Endothelial cell of umbilical vein (primary cell): ENCODE data around the gene PLA2G4B. TPM values are rescaled to one million over a fixed set of nuclear protein-coding genes. Genes with fewer than 3 reads are reported as not detected.

ENCODE experiments used
- BruUV-seq: library from RNA; stranded (reverse); fragments of 400-500 nt; replicated peaks from 2 replicates; lab custom pipeline; 2021; lab: Mats Ljungman, UMichigan
- CTCF ChIA-PET: fragments of 300-600, 350-600 bp; sonication (Branson Sonifier 250); formaldehyde crosslinking; loops from one replicate; lab custom pipeline; 2021; ENCODE audit warnings: antibody characterized with exemption, inconsistent platforms; lab: Charles Lee
- POLR2A ChIA-PET: fragments of 300-600, 350-600 bp; sonication (Branson Sonifier 250); formaldehyde crosslinking; loops from one replicate; lab custom pipeline; 2021; ENCODE audit warnings: antibody characterized with exemption, inconsistent platforms; lab: Charles Lee
- DNase-seq: peaks from one replicate; pipeline ENCODE4 v3.0.0-alpha.2; 2011; ENCODE audit warnings: low read depth, low spot score
- FAIRE-seq: peaks from 2 replicates; lab custom pipeline; 2011; peaks lifted over from hg19 to GRCh38; lab: Jason Lieb, UNC
- H2AFZ ChIP-seq: 2 replicates; pipeline ENCODE4 v1.6.0; 2012; ENCODE audit warnings: low read depth, low read length, control low read depth, inconsistent platforms
- H3K27ac ChIP-seq: 2 replicates; pipeline ENCODE4 v1.5.1; 2011; ENCODE audit warnings: low read depth, mild to moderate bottlenecking, control low read depth, low read length, moderate library complexity; ENCODE audit not compliant: insufficient read depth
- H3K27me3 ChIP-seq, 2 experiments: 2 replicates each; pipeline versions ENCODE4 v1.6.0 to v1.6.1; 2011; ENCODE audit warnings: low read length in 2 of 2, mixed read lengths in 1 of 2; ENCODE audit not compliant: control insufficient read depth in 2 of 2, insufficient read depth in 2 of 2
- H3K36me3 ChIP-seq, 2 experiments: 2 replicates in 1 of 2; 3 replicates in 1 of 2; pipeline ENCODE4 v1.5.1; 2011; ENCODE audit warnings: low read length in 2 of 2, mild to moderate bottlenecking in 1 of 2, moderate library complexity in 1 of 2; ENCODE audit not compliant: control insufficient read depth in 2 of 2, insufficient read depth in 2 of 2; ENCODE audit errors: extremely low read depth in 1 of 2
- H3K4me1 ChIP-seq: 3 replicates; pipeline ENCODE4 v1.5.1; 2011; ENCODE audit warnings: mild to moderate bottlenecking, low read length; ENCODE audit not compliant: control insufficient read depth, insufficient read depth; ENCODE audit errors: extremely low read depth
- H3K4me2 ChIP-seq: 2 replicates; pipeline ENCODE4 v1.6.1; 2011; ENCODE audit warnings: low read length, control low read depth, mixed read lengths; ENCODE audit not compliant: insufficient read depth
- H3K4me3 ChIP-seq, 3 experiments: fragments of 200-600 bp in 1 of 3; sonication (generic), shearing (Covaris generic) in 1 of 3; replicated peaks in 1 of 3; 2 replicates each; pipeline ENCODE4 v1.5.1; 2011 to 2016; ENCODE audit warnings: control low read depth in 3 of 3, low read length in 3 of 3, mild to moderate bottlenecking in 2 of 3, inconsistent platforms in 1 of 3, low read depth in 1 of 3, moderate library complexity in 1 of 3; ENCODE audit not compliant: insufficient read depth in 1 of 3
- H3K79me2 ChIP-seq: 2 replicates; pipeline ENCODE4 v1.6.0; 2012; ENCODE audit warnings: low read length, inconsistent platforms; ENCODE audit not compliant: control insufficient read depth, insufficient read depth
- H3K9ac ChIP-seq: replicated peaks from 2 replicates; pipeline ENCODE3; 2011; ENCODE audit warnings: low read length, control low read depth; ENCODE audit not compliant: insufficient read depth; ENCODE audit errors: extremely low read depth
- H3K9me1 ChIP-seq: replicated peaks from 3 replicates; pipeline ENCODE4 v1.6.0; 2011; ENCODE audit warnings: mild to moderate bottlenecking, low read length; ENCODE audit not compliant: control insufficient read depth, insufficient read depth; ENCODE audit errors: extremely low read depth
- H3K9me3 ChIP-seq: replicated peaks from 2 replicates; pipeline ENCODE4 v1.5.1; 2012; ENCODE audit warnings: low read length, inconsistent platforms; ENCODE audit not compliant: control insufficient read depth, insufficient read depth
- H4K20me1 ChIP-seq: replicated peaks from 2 replicates; pipeline ENCODE3; 2011; ENCODE audit warnings: mild to moderate bottlenecking, low read length; ENCODE audit not compliant: control insufficient read depth, insufficient read depth; ENCODE audit errors: extremely low read depth
- CTCF ChIP-seq, 2 donors: IDR thresholded peaks; 1 replicate in 1 of 2; 2 replicates in 1 of 2; pipeline ENCODE4 v1.5.1; 2011; ENCODE audit warnings: low read length in 2 of 2, mild to moderate bottlenecking in 2 of 2, moderate library complexity in 2 of 2, control low read depth in 1 of 2, inconsistent platforms in 1 of 2, low read depth in 1 of 2; ENCODE audit not compliant: insufficient read depth in 1 of 2; ENCODE audit errors: extremely low read depth in 1 of 2
- EZH2 ChIP-seq: IDR thresholded peaks from 2 replicates; pipeline ENCODE4 v1.6.1; 2012; ENCODE audit warnings: borderline replicate concordance, low read depth, mild to moderate bottlenecking, moderate library complexity, low read length, inconsistent platforms; ENCODE audit not compliant: severe bottlenecking
- FOS ChIP-seq: IDR thresholded peaks from 2 replicates; pipeline ENCODE4 v1.6.1; 2011; ENCODE audit warnings: mild to moderate bottlenecking, low read length, moderate library complexity, borderline replicate concordance; ENCODE audit not compliant: insufficient read depth
- GATA2 ChIP-seq: IDR thresholded peaks from 2 replicates; pipeline ENCODE4 v1.7.0; 2011; ENCODE audit warnings: low read depth, mild to moderate bottlenecking, moderate library complexity, mixed read lengths, low read length; ENCODE audit not compliant: insufficient read length, insufficient read depth
- JUN ChIP-seq: IDR thresholded peaks from 2 replicates; pipeline ENCODE4 v1.6.1; 2011; ENCODE audit warnings: borderline replicate concordance, low read depth; ENCODE audit not compliant: insufficient read length, insufficient read depth
- MAX ChIP-seq: IDR thresholded peaks from 2 replicates; pipeline ENCODE4 v1.6.1; 2011; ENCODE audit not compliant: insufficient read depth, insufficient read length
- MYC ChIP-seq: IDR thresholded peaks from one replicate; pipeline ENCODE4 v1.6.1; 2011; ENCODE audit warnings: mild to moderate bottlenecking, low read depth, low read length
- POLR2A ChIP-seq: IDR thresholded peaks from 2 replicates; pipeline ENCODE4 v1.6.1; 2012; ENCODE audit warnings: low read depth, mild to moderate bottlenecking, control low read depth, low read length
- POLR2AphosphoS5 ChIP-seq: IDR thresholded peaks from 2 replicates; pipeline ENCODE4 v1.6.1; 2012; ENCODE audit warnings: low read depth, mild to moderate bottlenecking, control low read depth, low read length, moderate library complexity; ENCODE audit not compliant: insufficient read depth
- dilution Hi-C: fragments of 300-500 bp; cut with MboI; formaldehyde crosslinking; loops from one replicate; pipeline ENCODE4 v1.15.0; 2019; ENCODE audit warnings: low sequenced_read_pairs; ENCODE audit not compliant: extremely low pct_ligation_motif_present
- intact Hi-C: fragments of 100-400 bp; cut with micrococcal nuclease; formaldehyde crosslinking; loops from one replicate; pipeline ENCODE4 v1.10.0; 2022
- polyA plus RNA-seq, 4 experiments: library from polyadenylated mRNA; depleted of rRNA in 3 of 4; stranded (reverse) in 3 of 4; unstranded in 1 of 4; fragments of >200 nt; gene quantifications; 2 replicates each; pipeline versions ENCODE4 v1.2.1 to v1.2.3, GENCODE V29; 2011 to 2012; ENCODE audit warnings: missing spikeins in 1 of 4
- total RNA-seq: library from RNA; stranded (reverse); gene quantifications from 2 replicates; pipeline ENCODE4 v1.2.3, GENCODE V29; 2021

The PLA2G4B gene
- total and polyA plus RNA-seq, 2 donors (not counting 3 experiments of a cell fraction or from before 2014, with no cell fraction given): 4.0 to 7.9 TPM

GRCh38 chr15:41884458-41884857 is 45.8 kb downstream of the PLA2G4B start:
- DNase-seq (no peak), FAIRE-seq (no peak)
- BruUV-seq: no TSS peak
- Histone ChIP-seq H3K9me3 (no peaks in the 10 kb centered on the region), H3K9ac (no peak overlapping the region), H2AFZ (no peak overlapping the region), H3K27ac (no peak overlapping the region), H3K36me3 (peaks cover 5 to 33% of the 10 kb centered on the region in 2 experiments), H3K4me1 (no peaks in the 10 kb centered on the region), H4K20me1 (no peaks in the 10 kb centered on the region), H3K27me3 (no peaks in the 10 kb centered on the region), H3K4me2 (no peak overlapping the region), H3K4me3 (no peak overlapping the region), H3K79me2 (no peaks in the 10 kb centered on the region), H3K9me1 (no peaks in the 10 kb centered on the region)
- POLR2A ChIA-PET: no interaction called here
- intact Hi-C loops: no loop called here
- dilution Hi-C loops: no loop called here
- CTCF ChIA-PET: interaction anchor here (2.8 kb wide), 1 partner anchor 20 kb away, joined by 9 read pairs; no protein-coding TSS in a partner anchor
- no peak for TF ChIP-seq FOS
- no peak for TF ChIP-seq POLR2A
- no peak for TF ChIP-seq JUN
- TF ChIP-seq CTCF (IDR thresholded peaks at IDR 0.05; ENCODE audit: extremely low read depth in 1 of 2, insufficient read depth in 1 of 2, low read depth in 1 of 2, low read length in 2 of 2): no peak
- TF ChIP-seq POLR2AphosphoS5: no peak
- TF ChIP-seq MYC: no peak
- TF ChIP-seq GATA2: no peak
- TF ChIP-seq MAX: no peak
- TF ChIP-seq EZH2: no peak
